Nasal cavity respiratory epithelium epithelial cell of viscerocranial mucosa (primary cell): Measurements from ENCODE around the gene CYP4F2. TPM values are rescaled to one million over a fixed set of nuclear protein-coding genes. Genes with fewer than 3 reads are reported as not detected.

Experiments used
- total RNA-seq: library from RNA; depleted of rRNA; stranded (reverse); fragments of >200 nt; gene quantifications from 2 replicates; pipeline ENCODE4 v1.2.3, GENCODE V29; 2014

CYP4F2 gene
- total RNA-seq: under 0.01 TPM in 1 of 2 replicates, not detected in the other

GRCh38 chr19:15897738-15898276, at the start of gene CYP4F2:
Gene CYP4F2 (minus strand): TSS chr19:15898074. CDS start chr19:15897611, 463 bp downstream.

GRCh38 chr19:15934332-15935078, 36.6 kb upstream of the CYP4F2 start, which contains the start of gene CYP4F11:
Gene CYP4F11 (minus strand): TSS chr19:15934529. CDS start chr19:15934408, 121 bp downstream.

Other genes with a start within 250 kb of the CYP4F2 start
- gene CYP4F12, start 225.0 kb downstream of the CYP4F2 start, total RNA-seq: 0.34 and 2.3 TPM in 2 replicates
- gene OR10H2, start 170.1 kb downstream of the CYP4F2 start, total RNA-seq: not detected in 2 replicates
- gene OR10H3, start 160.1 kb downstream of the CYP4F2 start, total RNA-seq: not detected in 2 replicates
- not detected in 2 replicates for gene OR10H5, start 110.4 kb downstream of the CYP4F2 start, total RNA-seq
- not detected in 2 replicates for gene OR10H1, start 82.4 kb downstream of the CYP4F2 start, total RNA-seq
- gene CYP4F11, start 36.5 kb upstream of the CYP4F2 start, total RNA-seq: 4.6 and 8.5 TPM in 2 replicates
- not detected in 2 replicates for gene OR10H4, start 50.9 kb upstream of the CYP4F2 start, total RNA-seq
- 480 and 584 TPM in 2 replicates for gene TPM4, start 178.4 kb upstream of the CYP4F2 start, total RNA-seq
- 67.3 and 91.3 TPM in 2 replicates for gene RAB8A, start 213.8 kb upstream of the CYP4F2 start, total RNA-seq
- 0.34 and 0.43 TPM in 2 replicates for gene HSH2D, start 245.6 kb upstream of the CYP4F2 start, total RNA-seq